Activated naive CD4-positive, alpha-beta T cell treated with Interleukin-2 at 50 U/mL for 16 hours (primary cell): ENCODE results near the gene ATF7.
"Not testable (repeated sequence)": the region's sequence is repeated elsewhere in the genome, so short reads cannot be mapped to it uniquely, and the experiment has no call there.

Experiments
- DNase-seq: peaks from one replicate; pipeline ENCODE4 v3.0.0-alpha.2; 2020

Gene ATF7

DNA sequence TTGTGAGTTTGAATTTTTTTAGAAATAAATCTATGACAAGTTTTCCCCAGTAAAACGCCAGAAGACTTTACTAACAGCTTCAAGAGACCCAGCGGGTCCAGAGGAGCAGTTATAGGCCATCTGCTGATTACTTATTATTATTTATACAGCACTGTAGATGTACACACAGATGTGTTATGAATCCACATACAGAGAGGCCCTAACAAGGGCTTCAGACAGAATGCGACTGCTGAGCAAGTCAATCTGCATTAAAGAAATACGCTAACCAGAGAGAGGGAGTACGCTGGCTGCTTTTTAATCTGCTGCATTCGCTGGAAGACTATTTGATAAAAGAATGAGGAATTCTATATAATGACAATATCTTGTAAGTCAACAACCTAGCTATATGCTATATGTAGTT, 32.5 kb downstream of the ATF7 start:
- no peak for DNase-seq

DNA sequence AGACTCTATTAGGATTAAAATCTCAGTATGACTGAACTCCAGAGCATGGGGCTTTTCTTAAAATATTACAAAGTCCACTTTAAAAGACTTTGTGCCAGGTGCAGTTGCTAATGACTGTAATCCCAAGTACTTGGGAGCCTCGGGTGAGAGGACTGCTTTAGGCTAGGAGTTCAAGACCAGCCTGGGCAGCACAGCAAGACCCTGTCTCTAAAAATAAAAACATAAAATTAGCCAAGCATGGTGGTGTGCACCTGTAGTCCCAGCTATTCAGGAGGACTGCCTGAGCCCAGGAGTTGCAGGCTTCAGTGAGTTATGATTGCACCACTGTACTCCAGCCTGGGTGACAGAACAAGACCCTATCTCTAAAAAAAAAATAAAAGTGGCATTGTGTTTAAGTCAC, 33.2 kb downstream of the ATF7 start:
- no peak for DNase-seq

DNA sequence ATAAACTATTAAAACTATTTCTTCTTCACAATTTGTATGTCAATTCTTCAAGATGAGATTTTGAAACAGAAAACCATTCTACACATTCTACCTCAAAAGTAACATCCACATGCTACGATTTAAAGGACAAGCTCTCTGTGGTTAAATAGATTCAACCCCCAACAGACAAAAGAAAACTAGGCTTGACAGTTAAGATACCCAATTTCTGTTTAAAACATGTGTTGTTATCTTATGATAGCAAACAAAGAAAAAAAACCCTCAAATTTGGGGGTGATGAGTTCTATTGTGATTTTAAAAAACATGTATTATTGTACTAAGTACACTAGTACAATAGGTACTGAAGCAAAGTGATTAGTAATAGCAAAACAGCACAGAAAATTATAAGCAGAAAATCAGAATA, 33.8 kb downstream of the ATF7 start:
- DNase-seq = no peak

DNA sequence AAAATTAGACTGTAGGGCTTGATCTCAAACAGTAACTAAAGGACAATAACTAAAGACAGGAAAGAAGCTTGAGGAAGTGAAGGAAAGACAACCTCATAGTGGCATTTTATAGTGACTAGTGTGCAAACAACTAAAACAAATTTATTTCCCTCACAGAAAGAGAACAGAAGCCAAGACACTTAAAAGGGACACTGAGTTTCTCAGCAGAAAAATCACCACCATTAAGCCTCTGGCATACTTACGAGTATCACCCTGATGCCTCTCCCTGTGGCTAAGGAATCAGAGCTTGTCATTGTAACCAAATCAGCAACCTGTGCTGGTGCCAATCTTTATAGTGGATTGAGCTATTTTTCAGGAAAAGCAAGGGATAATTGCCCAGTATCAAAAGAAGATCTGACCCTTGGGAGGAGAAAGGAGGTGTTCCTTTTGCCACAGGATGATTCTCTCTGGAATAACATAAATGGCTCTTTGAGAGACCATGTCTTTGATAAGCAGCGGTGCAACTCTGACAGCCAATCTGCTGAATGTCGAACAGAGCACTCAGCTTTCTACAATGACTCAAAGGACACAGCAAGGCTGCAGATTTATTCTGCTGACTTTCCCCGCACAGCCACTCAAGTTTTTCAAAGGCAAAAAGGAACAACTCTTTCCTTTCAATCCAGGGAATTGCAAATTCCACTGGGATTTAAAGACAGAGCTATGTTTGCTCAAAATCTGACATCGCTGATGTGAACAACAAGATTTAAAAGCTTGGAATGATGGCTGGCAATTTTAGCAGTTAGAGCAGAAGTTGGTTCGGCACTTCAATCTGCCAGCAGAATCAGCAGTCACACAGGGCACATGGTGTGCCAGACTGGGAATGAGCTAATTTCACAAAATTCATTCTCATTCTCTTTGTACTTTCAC, 34.6 kb downstream of the ATF7 start:
- DNase-seq = no peak

DNA sequence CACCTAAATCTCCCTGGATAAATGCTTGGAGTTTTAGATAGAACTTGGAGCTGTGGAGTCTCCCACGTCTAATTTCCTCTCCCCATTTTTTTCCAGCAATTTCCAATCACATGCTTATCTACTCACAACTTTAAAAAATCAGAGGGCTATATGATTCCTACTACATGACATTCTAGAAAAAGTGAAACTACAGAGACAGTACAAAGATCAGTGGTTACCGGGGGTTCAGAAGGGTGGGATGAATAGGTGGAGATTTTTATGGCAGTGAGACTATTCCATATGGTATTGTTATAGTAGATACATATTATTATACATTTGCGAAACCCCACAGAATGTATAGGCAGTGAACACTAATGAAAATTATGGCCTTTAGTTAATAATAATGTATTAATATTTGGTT, 35.5 kb downstream of the ATF7 start:
- DNase-seq = no peak

DNA sequence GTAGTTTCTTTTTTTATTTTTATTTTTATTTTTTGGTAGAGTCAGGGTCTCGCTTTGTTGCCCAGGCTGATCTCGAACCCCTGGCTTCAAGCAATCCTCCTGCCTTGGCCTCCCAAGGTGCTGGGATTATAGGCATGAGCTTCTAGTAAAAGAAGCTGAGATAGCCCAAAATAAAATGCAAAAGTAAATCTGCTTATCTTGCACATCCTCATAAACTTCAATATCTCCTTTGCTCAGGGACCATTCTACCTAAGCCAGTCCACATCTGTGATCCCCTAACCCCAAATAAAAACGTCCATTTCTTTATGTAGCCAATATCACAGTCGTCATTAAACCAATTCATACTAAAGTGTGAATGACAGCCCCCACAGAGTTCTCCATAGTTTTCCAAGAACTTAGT, 36.3 kb downstream of the ATF7 start:
- DNase-seq = no peak

DNA sequence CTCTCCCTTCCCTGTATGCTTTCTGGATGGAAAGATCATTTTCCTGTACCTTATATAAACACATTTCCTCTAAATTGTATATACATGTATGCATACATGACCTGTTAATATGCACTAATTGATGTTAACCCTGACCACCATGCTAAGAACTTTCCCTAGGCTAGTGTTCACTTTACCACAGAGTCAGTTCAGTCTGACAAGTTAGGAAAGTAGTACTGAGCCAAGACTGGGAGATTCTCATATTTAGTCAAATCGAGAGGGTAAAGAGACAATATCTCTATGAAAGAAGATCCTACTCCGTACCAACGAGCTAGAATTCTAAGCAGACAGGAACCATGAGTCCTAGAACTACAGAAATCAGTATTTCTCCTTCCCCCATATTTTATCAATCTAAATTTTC, 36.8 kb downstream of the ATF7 start:
- DNase-seq = no peak

DNA sequence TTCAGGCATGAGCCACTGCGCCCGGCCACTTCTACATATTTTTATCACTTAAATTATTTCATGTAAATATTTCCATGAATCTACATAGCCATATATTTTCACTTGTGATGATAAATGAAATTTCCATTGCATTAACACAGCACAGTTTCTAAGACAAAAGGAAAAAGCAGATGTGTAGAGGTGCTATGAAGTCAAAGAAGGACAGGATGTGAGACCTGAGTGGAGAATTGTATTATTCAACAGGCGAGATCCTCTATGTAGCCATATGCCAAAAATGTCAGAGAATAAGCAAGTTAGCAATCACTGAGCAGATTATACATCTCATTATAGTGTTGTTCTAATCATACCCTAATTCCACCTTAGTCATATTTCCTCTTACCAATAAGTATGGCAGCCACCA, 38.1 kb downstream of the ATF7 start:
- DNase-seq = no peak

DNA sequence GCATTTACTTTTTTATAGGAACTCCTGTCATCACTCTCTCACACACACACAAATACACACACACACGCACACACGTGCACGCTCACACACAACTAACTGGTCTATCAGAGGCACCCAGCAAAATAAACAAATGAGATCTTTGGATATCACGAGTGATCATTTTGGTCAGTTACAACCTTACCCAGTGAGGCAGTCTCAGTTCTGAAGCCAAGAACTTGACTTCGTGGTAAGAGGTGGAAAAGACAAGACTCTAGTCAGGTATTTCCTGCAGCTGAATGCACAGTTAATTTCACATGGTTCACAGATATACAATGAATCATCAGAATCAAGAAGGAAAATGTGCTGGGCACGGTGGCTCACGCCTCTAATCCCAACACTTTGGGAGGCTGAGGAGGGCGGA, 39.4 kb downstream of the ATF7 start:
- no peak for DNase-seq

DNA sequence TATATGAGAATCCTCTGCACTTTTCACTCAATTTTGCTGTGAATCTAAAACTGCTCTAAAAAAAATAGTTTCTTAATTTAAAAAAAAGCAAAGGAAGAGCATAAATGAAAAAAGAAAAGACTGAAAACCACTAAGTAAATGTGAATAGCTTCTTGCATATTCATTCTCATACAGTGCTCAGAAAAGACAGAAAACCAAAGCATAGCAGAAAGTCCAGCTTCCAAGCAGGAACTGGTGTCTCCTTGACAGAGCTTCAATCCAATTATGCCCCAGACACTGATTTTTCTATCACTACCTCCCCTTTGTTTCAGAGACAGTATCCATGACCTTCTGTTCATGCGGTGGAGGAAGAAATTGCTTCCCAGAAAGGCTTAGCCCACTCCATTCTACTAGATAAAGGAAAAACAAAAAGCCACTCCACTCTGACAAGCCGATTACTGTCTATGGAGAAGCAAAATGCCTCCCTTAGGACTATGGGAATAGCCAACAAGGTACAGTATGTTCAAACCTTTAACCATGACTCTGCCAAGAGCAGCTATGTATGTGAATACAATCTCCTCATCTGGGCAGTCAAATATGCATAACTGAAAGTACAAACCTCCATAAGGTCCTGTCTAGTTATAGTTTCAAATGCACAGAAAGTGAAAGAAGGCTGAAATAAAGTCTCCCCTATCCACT, 40.6 kb downstream of the ATF7 start:
- no peak for DNase-seq

DNA sequence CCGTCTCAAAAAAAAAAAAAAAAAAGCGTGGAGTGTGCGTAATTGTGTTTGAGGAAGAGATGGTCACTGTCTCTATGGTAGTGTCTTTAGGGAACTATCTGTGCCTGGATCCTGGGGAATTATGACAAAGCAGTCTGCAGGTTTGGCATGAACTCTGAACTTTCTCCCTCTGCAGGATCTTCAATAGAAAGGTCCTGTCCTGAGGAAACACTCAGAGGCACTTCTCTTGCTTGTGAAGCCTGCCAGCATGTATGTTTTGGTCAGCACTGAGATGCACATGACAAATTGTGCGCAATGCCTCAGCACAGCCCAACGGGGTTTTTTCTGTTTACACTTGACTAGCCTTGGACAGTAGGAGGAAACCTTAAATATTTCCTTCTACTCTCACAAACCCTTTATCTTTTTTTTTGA, 46.6 kb downstream of the ATF7 start:
- no peak for DNase-seq

DNA sequence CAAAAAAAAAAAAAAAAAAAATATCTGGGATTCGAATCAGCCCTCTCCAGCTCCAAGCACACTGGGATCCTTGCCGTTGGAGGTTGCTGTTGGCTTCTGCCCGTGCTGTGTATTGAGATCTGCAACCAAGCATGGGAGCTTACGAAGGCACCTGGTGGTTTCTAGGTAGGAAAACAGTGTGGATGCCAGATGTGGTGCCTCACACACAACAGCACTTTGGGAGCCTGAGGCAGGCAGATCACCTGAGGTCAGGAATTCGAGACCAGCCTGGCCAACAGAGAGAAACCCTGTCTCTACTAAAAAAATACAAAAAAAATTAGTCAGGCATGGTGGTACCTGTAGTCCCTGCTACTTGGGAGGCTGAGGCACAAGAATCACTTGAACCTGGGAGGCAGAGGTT, 47.4 kb downstream of the ATF7 start:
- DNase-seq = no peak

DNA sequence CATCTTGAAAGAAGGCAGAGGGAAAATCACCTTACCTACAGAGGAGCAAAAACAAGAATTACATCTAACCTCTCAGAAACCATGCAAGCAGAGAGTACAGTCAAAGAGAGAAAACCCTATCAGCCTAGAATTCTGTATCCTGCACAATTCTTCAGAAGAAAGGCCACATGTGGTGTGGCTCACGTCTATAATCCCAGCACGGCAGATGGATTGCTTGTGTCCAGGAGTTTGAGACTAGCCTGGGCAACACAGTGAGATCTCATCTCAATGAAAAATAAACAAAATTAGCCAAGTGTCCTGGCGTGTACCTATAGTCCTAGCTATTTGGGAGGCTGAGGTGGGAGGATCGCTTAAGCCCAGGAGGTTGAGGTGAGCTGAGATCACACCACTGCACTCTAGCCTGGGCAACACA, 48.2 kb downstream of the ATF7 start:
- DNase-seq = no peak

DNA sequence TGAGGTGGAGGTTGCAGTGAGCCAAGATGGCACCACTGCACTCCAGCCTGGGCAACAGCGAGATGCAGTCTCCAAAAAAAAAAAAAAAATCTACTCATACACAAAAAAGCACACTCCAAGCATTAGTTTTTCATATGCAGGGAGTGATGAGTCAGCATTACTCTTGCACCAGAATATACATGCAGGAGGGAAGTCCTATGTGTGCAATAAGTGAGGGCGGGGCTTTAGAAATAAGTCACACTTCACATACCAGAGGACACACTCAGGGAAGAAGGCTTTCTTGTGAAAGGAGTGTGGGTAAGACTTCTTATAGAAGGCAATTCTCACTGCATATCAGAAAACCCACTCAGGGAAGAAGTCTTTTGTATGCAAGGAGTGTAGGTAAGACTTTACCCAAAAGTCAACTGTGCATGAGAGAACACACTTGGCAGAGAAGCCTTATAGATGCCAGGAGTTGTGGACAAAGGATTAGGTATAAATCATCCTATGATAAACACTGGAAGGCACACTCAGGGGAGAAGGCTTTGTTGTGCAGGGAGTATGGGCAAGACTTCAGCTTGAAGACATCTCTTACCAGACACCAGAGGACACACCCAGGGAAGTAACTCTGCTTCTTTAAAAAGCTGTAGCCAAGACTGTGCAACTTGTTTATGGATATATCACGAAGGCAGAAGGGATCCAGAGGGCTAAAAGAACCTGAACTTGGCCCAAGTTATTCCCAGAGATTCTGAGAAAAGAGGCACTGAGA, 50.5 kb downstream of the ATF7 start:
- DNase-seq = no peak

DNA sequence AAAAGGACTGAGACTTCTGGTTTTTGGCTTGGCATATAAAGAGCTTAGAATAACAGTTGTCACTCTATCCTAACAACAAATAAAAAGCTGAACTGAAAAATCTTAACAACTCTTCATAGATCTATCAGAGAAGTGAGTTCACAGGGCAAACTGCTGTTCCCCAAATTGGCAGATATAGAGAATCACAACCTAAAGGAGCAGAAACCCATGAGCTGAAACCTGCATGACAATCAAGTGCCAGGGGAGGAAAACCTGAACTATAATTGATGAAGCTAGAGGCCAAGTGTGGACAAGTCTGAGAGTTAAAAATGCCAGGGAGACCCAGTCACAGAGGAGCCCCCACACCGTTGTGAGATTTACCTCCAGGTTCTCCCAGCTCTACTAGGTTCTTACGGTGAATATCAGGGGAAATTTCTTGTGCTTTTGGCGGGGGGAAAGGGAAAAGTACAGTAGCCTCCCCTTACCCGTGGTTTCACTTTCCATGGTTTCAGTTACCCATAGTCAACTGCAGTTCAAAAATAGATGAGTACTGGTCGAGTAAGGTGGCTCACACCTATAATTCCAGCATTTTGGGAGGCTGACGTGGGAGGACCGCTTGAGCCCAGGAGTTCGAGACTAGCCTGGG, 53.9 kb downstream of the ATF7 start:
- DNase-seq = no peak

DNA sequence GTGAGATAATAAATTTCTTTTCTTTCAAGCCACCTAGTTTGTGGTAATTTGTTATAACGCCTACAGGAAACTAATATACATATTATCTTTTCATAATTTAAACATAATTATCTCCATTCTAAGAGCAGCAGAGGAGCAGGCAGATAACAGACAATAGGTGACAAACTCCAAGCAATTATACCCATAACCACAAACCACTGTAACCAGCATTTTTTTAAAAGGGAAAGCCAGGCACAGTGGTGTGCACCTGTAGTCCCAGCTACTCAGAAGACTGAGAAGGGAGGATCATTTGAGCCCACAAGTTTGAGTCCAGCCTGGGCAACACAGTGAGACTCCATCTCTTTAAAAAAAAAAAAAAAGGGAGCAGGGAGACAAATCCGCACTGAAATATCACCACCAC, 54.9 kb downstream of the ATF7 start:
- DNase-seq = no peak

DNA sequence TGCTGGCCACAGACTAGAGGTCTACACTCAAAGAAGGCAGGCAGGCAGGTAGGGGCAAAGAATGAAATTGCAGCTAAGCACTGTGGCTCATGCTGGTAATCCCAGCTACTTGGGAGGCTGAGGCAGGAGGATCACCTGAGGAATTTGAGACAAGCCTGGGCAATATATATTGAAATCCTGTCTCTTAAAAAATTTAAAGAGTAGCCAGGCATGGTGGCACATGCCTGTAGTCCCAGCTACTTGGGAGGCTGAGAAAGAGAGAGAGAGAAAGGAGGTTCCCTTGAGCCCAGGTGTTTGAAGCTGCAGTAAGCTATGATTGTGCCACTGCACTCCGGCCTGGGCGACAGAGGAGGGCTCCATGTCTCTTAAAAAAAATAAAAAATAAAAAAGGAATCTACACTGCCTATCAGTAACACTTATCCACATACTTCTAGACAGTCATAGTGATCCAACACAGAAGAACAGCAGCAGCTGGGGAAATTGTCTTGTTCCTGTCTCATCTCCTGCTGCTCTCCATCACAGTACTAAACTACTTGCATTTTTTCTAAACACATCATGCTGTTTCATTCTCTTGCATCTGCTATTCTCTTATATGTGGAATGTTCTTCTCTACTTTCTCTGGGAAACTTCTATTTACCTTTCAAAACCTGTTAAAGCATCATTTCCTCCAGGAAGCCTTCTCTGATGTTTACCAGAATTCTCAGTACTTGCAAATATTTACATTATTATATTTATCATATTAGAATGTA, 57.2 kb downstream of the ATF7 start:
- DNase-seq = no peak

DNA sequence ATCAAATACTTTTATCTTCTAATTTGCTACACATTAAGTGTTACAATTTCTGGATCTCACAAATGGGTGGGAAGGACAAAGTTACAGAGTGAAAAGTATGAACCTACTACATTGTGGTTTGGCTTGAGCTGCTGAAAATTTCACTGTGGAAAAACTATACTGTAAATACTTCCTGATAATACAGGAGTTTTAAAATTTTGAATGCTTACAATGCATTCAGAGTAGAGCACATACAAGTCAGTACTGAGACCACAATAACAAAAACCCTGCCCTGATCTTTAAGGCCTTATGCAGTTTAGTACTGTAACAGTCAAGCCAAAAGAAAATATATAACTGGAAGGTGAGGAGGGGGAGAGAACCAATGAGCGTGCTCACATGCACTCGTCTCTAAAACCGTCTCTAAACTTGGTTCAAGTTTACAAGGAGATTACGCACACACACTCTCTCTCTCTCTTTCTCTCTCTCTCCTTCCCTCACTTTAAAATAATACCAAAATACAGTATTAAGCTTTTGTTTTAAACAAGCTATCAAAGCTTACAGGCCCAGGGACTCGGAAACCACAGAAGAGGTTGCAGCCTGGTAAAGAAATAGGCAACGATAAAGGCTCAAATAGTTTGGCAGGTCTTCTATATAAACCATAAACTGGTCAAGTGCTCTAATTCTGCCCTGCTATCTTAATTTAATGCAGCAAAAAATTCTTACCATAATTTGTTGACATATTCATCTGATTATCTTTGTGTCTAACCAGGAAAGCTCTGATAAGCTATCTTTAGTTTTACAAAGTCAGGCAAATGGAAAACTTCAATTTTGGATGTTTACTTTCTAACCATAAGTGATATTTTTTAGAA, 58.0 kb downstream of the ATF7 start:
- no peak for DNase-seq

DNA sequence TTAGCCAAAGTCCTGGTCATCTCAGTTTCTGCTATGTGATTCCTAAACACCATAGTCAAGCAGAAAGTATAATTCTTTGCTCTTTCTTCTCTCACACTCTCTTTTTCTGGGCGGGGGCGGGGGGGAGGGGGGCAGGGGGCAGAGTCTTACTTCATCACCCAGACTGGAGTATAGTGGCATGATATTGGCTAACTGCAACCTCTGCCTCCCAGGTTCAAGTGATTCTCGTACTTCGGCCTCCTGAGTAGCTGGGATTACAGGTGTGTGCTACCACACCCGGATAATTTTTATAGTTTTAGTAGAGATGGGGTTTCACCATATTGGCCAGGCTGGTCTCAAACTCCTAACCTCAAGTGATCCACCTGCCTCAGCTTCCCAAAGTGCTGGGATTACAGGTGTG, 60.8 kb downstream of the ATF7 start:
- DNase-seq = not testable (repeated sequence)

DNA sequence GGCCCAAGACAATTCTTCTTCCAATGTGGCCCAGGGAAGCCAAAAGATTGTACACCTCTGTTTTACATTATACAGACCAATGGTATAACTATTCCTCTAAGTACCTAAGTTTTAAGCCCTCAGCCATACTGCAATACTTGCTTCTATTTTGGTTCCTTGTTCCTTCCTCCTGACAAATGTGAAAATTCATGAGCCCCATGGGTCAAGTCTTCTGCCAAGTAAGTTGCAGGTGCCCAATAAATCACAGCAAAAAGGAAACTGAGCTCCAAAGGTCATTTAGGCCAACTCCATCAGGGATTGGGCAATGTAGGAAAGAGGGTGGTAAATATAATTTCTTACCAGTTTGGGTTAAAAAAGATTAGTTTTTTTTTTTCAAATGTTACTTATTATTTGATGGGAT, 61.2 kb downstream of the ATF7 start:
- no peak for DNase-seq

DNA sequence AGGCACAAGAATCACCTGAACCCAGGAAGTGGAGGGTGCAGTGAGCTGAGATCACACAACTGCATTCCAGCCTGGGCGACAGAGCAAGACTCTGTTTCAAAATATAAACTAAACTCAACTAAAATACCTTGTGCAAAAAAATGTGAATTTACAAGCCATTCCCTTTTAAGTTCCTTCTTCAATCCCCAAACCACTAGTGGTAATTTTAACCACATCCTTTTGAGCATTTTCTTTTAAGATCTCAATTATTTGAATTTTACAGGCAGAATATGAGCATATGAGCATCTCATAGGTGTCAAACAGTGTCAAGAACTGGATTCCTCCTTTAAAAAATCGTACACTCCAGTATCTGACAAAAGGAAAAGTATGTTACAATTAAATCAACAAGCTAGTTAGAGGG, 61.9 kb downstream of the ATF7 start:
- no peak for DNase-seq
